ENCODE data around the gene CEP85L. TPM values are rescaled to one million over a fixed set of nuclear protein-coding genes. Genes with fewer than 3 reads are reported as not detected.

The CEP85L gene
- total RNA-seq, 1 donor from 2014 or later = 12.6 TPM

DNA sequence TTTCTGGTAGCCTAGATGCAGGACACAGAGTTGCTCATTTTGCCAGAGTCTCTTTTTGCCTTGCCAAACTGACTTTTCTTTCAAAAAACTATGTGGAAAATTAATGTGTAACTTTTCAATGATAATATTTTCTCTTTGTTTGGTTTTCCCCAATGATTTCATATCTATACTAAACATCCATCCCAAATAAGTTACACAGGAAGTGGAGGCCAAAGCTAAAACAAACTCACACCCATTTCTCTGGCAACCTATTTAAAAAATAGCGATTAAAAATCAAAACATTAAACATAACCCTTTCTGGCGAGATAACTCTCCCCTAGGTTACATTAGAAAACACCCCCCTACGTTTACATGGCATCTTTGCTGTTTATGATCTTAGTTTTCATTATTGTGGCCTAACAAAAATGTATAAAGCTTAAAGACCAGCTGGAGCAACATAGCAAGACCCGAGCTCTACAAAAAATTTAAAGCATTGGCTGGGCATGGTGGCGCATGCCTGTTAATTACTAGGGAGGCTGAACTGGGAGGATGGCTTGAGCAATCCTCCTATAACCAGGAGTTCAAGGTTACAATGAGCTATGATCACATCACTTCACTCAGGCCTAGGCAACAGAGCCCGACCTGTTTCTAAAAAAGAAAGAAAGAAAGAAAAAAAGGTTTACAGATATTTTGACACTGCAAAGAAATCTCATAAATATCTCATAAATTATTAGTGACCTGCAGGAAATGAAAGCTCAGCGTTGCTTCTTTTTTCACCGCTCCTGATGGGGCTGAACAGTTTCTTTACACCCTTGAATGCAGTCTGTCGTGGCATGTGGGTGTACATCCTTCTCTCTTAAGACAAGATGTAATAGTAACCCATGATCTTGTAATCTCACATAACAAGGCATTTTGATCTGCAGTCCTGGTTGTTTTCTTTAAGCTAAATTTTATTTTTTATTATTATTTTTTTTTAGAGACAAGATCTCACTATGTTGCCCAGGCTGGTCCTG, 32.8 kb upstream of the CEP85L start:
- H3K27ac Mint-ChIP-seq = no peak overlapping the region
- DNase-seq (ENCODE audit: low spot score) = no peak
- H3K4me3 ChIP-seq = no peak overlapping the region
- no peaks in the 10 kb centered on the region for H3K36me3 Mint-ChIP-seq
- H3K9me3 ChIP-seq (ENCODE audit: low read depth) = no peaks in the 10 kb centered on the region
- H3K4me1 Mint-ChIP-seq = peaks cover 6% of the 10 kb centered on the region
- H2AFZ ChIP-seq (replicated peaks) = no peak overlapping the region
- H3K9ac ChIP-seq = no peak overlapping the region
- H3K27me3 Mint-ChIP-seq (ENCODE audit: insufficient read depth, low read depth) = no peaks in the 10 kb centered on the region
- no peaks in the 10 kb centered on the region for H3K27me3 ChIP-seq
- no peaks in the 10 kb centered on the region for H3F3A ChIP-seq (ENCODE audit: low read depth)
- no peaks in the 10 kb centered on the region for H3K9me3 Mint-ChIP-seq
- TF ChIP-seq, protein P1, sequence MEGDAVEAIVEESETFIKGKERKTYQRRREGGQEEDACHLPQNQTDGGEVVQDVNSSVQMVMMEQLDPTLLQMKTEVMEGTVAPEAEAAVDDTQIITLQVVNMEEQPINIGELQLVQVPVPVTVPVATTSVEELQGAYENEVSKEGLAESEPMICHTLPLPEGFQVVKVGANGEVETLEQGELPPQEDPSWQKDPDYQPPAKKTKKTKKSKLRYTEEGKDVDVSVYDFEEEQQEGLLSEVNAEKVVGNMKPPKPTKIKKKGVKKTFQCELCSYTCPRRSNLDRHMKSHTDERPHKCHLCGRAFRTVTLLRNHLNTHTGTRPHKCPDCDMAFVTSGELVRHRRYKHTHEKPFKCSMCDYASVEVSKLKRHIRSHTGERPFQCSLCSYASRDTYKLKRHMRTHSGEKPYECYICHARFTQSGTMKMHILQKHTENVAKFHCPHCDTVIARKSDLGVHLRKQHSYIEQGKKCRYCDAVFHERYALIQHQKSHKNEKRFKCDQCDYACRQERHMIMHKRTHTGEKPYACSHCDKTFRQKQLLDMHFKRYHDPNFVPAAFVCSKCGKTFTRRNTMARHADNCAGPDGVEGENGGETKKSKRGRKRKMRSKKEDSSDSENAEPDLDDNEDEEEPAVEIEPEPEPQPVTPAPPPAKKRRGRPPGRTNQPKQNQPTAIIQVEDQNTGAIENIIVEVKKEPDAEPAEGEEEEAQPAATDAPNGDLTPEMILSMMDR (IDR thresholded peaks at IDR 0.05) = no peak
- TF ChIP-seq EZH2 (IDR thresholded peaks at IDR 0.05) (no peak), EZH2phosphoT487 (IDR thresholded peaks at IDR 0.05) (no peak)
- H4K20me1 ChIP-seq (ENCODE audit: low read depth) = no peaks in the 10 kb centered on the region
- no peak overlapping the region for H3K4me3 Mint-ChIP-seq
- no peaks in the 10 kb centered on the region for H3K36me3 ChIP-seq
- H3K79me2 ChIP-seq (ENCODE audit: low read depth) = no peaks in the 10 kb centered on the region
- H3K27ac ChIP-seq = no peak overlapping the region
- peaks cover 7% of the 10 kb centered on the region for H3K4me1 ChIP-seq
- H3K4me2 ChIP-seq = no peak overlapping the region

DNA sequence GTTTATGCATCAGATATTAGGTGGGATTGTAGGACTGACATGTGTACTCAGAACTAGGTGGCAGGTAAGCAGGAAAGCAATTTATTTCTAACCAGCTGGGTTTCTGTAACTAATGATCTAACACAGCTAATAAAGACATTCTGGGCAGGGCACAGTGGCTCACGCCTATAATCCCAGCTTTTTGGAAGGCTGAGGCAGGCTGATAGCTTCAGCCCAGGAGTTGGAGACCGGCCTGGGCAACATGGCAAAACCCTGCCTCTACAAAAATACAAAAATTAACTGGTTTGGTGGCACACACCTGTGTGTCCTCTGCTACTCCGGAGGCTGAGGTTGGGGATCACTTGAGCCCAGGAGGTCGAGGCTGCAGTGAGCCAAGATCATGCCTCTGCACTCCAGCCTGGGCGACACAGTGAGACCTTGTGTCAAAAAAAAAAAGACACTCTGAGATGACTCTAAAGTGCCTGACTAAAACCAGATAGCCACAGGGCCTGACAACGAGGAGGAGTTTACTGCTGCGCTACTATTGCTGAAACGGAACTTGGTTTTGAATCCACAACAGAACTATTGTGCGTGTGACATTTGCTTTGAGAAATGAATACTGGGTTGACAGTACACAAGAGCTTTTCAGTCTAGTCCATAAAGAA, 29.2 kb upstream of the CEP85L start:
- peaks cover 2% of the 10 kb centered on the region for H3K4me1 ChIP-seq
- H3F3A ChIP-seq (ENCODE audit: low read depth) = no peaks in the 10 kb centered on the region
- Mint-ChIP-seq H3K27me3 (ENCODE audit: insufficient read depth, low read depth) (no peaks in the 10 kb centered on the region), H3K36me3 (no peaks in the 10 kb centered on the region), H3K4me3 (no peak overlapping the region), H3K4me1 (peaks cover 2% of the 10 kb centered on the region), H3K9me3 (no peaks in the 10 kb centered on the region), H3K27ac (peak overlapping the region; percentile 36)
- no peaks in the 10 kb centered on the region for H3K36me3 ChIP-seq
- no peak overlapping the region for H3K4me3 ChIP-seq
- TF ChIP-seq EZH2 (IDR thresholded peaks at IDR 0.05) = no peak
- TF ChIP-seq, protein P1 (IDR thresholded peaks at IDR 0.05) = no peak
- no peak for TF ChIP-seq EZH2phosphoT487 (IDR thresholded peaks at IDR 0.05)
- H3K27ac ChIP-seq = no peak overlapping the region
- H3K9me3 ChIP-seq (ENCODE audit: low read depth) = no peaks in the 10 kb centered on the region
- no peaks in the 10 kb centered on the region for H3K79me2 ChIP-seq (ENCODE audit: low read depth)
- no peak overlapping the region for H3K9ac ChIP-seq
- no peaks in the 10 kb centered on the region for H4K20me1 ChIP-seq (ENCODE audit: low read depth)
- no peak overlapping the region for H2AFZ ChIP-seq (replicated peaks)
- no peak for DNase-seq (ENCODE audit: low spot score)
- H3K4me2 ChIP-seq = no peak overlapping the region
- H3K27me3 ChIP-seq = no peaks in the 10 kb centered on the region

DNA sequence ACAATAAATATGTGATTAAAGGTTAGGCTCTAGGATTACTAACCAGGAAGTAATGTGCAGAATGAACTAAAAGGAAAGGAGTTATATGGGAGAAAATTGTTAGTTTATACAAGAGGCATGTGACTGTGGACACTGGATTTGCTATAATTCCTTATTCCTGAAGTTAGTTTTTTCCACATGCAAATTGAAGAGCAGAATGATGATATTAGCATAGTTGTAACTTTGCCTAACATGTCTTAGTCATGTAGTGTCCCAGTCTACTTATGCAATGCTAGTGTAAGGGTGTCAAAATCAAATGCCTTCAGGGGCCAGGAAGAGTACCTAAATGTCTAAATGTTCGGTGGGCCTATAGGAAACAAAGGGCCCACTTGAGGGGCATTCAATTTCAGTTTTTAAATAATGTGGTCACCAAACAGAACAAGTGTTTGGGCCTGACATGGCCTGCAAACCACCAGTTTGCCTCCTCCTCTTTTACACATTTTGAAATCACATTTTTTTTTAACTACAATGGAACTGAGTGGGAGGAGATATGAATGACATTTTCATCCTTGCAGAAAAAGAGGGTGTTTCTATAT, 28.0 kb upstream of the CEP85L start:
- Histone ChIP-seq H3K27ac (no peak overlapping the region), H3K9ac (no peak overlapping the region), H2AFZ (replicated peaks) (no peak overlapping the region), H3F3A (ENCODE audit: low read depth) (no peaks in the 10 kb centered on the region), H3K27me3 (no peaks in the 10 kb centered on the region), H3K9me3 (ENCODE audit: low read depth) (no peaks in the 10 kb centered on the region), H3K79me2 (ENCODE audit: low read depth) (no peaks in the 10 kb centered on the region), H3K4me1 (no peaks in the 10 kb centered on the region), H3K4me2 (no peak overlapping the region), H4K20me1 (ENCODE audit: low read depth) (no peaks in the 10 kb centered on the region), H3K4me3 (no peak overlapping the region), H3K36me3 (no peaks in the 10 kb centered on the region)
- no peak for DNase-seq (ENCODE audit: low spot score)
- Mint-ChIP-seq H3K27me3 (ENCODE audit: insufficient read depth, low read depth) (no peaks in the 10 kb centered on the region), H3K4me3 (no peak overlapping the region), H3K9me3 (no peaks in the 10 kb centered on the region), H3K27ac (no peak overlapping the region), H3K36me3 (no peaks in the 10 kb centered on the region), H3K4me1 (no peaks in the 10 kb centered on the region)
- TF ChIP-seq, protein P1 (IDR thresholded peaks at IDR 0.05) = no peak
- TF ChIP-seq EZH2phosphoT487 (IDR thresholded peaks at IDR 0.05) = no peak
- TF ChIP-seq EZH2 (IDR thresholded peaks at IDR 0.05) = no peak
